Astrocyte (in vitro differentiated cells and primary cell): Measurements from ENCODE around the gene MYRIP.

Experiments used
- CTCF ChIP-seq: IDR thresholded peaks from 2 replicates; pipeline ENCODE4 v1.5.1; 2011; ENCODE audit warnings: low read depth, mild to moderate bottlenecking, inconsistent platforms, low read length, moderate library complexity; ENCODE audit not compliant: insufficient read depth
- EZH2 ChIP-seq: IDR thresholded peaks from 2 replicates; pipeline ENCODE4 v1.6.1; 2012; ENCODE audit warnings: mild to moderate bottlenecking, low read length, inconsistent platforms; ENCODE audit not compliant: insufficient read depth

GRCh38 chr3:40278791-40279190 lies 469.4 kb downstream of the MYRIP start:
- TF ChIP-seq CTCF, result no peak
- no peak for TF ChIP-seq EZH2
